Panc1 (cell line): ENCODE data around the gene NUP37.

ENCODE experiments used
- POLR2AphosphoS5 ChIP-seq: IDR thresholded peaks from 2 replicates; pipeline ENCODE4 v1.6.1; 2012; ENCODE audit warnings: mild to moderate bottlenecking, low read depth, low read length, moderate library complexity
- REST ChIP-seq, 2 experiments: IDR thresholded peaks; 2 replicates each; pipeline ENCODE4 v1.6.1; 2011 to 2012; ENCODE audit warnings: low read depth in 2 of 2, control low read depth in 1 of 2, low read length in 1 of 2, mild to moderate bottlenecking in 1 of 2, moderate library complexity in 1 of 2; ENCODE audit not compliant: insufficient read depth in 1 of 2
- TCF7L2 ChIP-seq: IDR thresholded peaks from 2 replicates; pipeline ENCODE4 v1.6.1; 2011; ENCODE audit warnings: mild to moderate bottlenecking, low read depth, low read length, inconsistent platforms
- TF ChIP-seq, protein P1 (sequence below): fragments of 450-650 bp; IDR thresholded peaks from 2 replicates; pipeline ENCODE4 v1.5.1; 2017; ENCODE audit warnings: mild to moderate bottlenecking

- TF ChIP-seq, protein P1, sequence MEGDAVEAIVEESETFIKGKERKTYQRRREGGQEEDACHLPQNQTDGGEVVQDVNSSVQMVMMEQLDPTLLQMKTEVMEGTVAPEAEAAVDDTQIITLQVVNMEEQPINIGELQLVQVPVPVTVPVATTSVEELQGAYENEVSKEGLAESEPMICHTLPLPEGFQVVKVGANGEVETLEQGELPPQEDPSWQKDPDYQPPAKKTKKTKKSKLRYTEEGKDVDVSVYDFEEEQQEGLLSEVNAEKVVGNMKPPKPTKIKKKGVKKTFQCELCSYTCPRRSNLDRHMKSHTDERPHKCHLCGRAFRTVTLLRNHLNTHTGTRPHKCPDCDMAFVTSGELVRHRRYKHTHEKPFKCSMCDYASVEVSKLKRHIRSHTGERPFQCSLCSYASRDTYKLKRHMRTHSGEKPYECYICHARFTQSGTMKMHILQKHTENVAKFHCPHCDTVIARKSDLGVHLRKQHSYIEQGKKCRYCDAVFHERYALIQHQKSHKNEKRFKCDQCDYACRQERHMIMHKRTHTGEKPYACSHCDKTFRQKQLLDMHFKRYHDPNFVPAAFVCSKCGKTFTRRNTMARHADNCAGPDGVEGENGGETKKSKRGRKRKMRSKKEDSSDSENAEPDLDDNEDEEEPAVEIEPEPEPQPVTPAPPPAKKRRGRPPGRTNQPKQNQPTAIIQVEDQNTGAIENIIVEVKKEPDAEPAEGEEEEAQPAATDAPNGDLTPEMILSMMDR = no peak
- no peak for TF ChIP-seq REST (IDR thresholded peaks at IDR 0.05; ENCODE audit: insufficient read depth in 1 of 2, low read depth in 2 of 2, low read length in 1 of 2)
- TF ChIP-seq TCF7L2 = no peak
- no peak for TF ChIP-seq POLR2AphosphoS5
Measured at GRCh38 chr12:102052192-102053061, 67.5 kb downstream of the NUP37 start.
